NOMO-1 treated with dmso at 0.1 percent for 144 hours (cell line): ENCODE results near the gene TRMO.
A peak's percentile ranks its signal among the peaks of the same experiment; 100 is the strongest.

Experiments used
- DNase-seq: peaks from one replicate; lab custom pipeline; 2025; ENCODE audit not compliant: unreplicated experiment; lab: John Stamatoyannopoulos, UW

TRMO gene

DNA sequence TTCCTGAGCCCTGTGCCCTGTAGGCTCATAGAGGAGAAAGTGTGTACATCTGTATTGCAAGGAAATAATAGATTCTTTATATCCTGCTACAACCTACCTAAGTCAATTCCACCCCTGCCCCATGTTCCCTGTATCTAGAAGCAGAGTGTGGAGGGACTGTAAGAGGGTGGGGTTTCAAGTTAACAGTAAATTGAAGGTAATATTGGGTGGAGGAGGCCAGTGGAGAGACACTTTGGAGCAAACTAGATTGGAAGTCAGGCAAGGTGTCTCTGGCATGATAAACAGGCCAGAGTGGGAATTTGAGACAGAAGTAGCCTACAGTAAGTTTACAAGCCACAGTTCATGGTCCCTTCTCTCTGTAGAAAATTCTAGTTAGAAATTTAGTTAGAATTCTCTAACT, 17.9 kb upstream of the TRMO start:
- no peak for DNase-seq

GRCh38 chr9:97938081-97938644, 15.9 kb upstream of the TRMO start, which contains the start of gene HEMGN:
TSS of gene HEMGN (minus strand) at chr9:97938172. CDS start at chr9:97938136, 36 bp downstream.
- no peak for DNase-seq

DNA sequence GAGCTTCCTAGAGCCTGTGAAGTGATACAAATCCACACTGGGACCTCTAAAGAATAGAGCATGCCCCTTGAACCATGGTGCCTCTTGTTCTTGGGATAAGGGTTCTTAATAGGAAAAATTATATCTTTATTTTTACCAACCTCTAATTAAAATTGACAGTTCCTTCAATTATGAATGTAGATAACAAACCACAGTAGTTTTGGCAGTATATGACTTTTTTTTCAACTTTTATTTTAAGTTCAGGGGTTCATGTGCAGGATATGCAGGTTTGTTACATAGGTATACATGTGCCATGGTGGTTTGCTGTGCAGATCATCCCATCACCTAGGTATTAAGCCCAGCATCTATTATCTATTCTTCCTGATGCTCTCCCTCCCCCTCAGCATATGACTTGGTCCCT, 14.7 kb upstream of the TRMO start:
- no peak for DNase-seq

GRCh38 chr9:97935276-97935675, 13.0 kb upstream of the TRMO start:
- no peak for DNase-seq

DNA sequence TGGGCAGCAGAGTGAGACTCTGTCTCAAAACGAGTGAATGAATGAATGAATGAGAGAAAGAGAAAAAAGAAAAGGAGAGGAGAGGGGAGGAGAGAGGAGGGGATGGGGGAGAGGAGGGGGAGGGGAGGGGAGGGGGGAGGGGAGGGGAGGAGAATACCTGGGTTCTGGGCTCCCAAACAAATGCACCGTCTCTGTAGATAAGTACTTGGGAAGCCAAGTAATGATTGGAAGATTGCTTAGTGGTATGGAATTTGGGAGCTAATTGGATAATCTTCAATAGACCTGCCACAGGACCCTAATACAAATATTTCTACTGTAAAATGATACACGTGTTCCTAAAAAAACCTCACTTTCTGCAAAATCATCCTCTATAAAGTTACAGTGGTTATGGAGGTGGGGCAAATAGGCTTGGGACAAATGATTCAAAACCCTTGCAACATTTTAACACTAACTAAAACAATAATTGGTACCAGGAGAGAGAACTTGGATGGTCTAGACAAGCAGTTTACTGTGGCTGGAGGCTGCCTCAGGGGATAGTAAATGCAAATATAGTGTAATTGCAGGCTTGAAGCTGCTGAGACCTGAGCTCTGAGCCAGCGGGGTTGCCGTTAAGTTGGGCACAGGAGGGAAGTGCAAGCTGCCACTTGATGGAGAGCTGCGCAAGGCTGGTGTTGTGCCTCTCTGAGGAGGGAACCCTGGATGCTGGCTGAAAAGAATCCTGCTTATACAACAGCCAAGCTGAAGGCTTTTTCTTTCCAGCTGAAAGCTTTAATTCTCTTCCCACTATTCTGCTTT, 12.2 kb upstream of the TRMO start:
- DNase-seq: no peak

DNA sequence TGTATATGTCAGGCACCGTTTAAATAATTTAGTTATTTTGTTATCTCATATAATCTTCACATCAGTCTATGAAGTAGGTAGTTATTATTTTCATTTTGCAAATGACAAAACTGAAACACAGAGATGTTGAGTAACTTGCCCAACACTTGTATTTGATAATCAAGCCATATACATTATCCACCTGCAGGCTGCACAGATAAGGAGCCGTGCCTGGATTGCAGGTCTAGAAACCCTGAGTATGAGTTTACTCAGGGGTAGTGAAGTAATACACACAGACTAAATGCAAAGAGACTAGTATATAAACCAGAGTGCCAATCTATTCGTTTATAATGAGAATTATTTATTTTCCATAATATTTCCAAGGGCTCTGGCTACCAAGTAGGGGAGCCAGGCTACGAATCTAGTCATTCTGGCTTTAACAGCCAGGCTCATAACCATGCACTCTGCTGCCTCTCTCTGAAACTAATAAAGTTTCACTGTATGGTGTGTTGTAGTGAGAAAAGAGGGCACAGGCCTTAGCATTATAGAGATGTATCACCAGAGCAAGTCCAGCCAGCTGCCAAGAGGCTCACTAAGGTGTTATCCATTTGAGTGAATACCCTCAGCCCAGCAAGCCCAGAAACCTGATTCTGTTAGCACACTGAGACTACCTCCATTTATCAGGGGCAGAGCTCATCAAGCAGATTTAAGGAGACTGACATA, 11.1 kb upstream of the TRMO start:
- no peak for DNase-seq

GRCh38 chr9:97930972-97931371, 8.7 kb upstream of the TRMO start:
- DNase-seq: no peak

DNA sequence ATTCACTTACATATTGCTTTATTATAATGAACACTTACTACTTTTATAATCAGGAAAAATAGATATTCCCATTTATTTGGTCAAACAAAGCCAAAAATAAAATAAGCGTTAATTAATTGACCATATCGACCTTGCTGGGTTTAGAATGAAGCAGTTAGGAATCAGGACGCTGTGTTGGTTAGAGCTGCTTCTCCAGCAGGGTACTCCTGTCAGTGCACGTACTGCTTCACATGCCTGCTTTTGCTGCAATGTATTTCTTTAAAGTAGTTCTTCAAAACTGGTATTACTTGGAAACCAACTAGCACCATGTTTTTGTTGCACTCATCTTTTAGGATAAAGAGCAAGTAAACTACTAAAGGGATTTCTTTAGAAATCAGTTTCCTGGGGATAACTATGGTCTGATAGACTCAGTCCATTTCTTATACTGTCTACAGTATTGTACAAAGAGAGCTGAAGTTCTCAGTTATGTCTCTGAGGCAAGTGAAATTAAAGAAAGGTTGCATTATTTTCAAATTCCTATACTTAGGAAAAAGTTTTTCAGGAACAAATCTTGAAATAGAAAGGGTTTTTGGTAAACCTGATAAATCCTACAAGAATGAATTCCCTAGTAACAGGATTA, 6.8 kb upstream of the TRMO start:
- DNase-seq: no peak

- DNase-seq: no peak
Measured at GRCh38 chr9:97925497-97926334, 3.4 kb upstream of the TRMO start.

DNA sequence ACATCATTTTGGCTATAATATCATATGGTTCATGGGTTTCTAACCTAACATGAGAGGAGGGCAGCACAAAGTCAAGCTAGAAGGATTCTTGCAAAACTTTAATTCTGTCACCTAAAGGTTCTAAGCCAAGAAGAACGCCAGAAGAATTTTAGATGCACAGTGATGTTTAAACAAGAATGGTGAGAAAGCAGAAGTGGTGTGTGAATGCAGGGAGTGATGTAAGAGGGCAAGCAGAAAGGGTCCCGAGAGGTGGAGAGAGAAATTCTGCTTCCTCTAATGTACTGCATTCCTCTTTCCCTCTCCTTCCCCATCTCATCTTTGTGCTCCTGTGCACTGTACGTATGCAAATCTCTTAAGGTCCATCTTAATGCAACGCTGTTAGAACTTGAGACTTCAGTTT, 2.1 kb upstream of the TRMO start:
- DNase-seq: peak; percentile 81

DNA sequence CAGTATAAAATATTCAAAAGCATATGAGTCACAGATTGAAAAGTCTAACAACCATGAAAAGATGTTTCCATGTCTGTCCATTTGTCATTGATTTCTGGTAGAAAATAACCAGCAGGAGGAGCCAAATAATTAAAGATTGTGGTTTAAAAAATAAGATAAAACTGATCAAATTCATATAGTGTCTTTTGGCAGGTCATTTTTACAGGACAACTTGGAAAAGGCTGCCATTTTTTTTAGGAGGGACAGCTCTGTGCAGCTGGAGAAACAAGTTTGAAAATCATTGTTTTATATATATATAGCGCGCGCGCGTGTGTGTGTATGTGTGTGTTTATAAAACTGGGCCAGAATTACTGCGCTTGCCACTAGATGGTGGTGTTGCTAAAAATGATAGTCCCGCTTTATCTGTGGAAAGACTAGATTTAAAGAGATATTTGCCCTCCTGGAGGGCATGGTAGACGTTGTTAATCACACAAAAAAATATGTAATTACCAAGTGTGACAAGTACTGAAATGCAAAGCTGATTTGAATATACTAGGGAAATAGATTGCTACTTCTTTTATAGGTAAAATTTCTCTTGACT, 1.3 kb upstream of the TRMO start:
- peak; percentile 35 for DNase-seq

- DNase-seq: no peak
Measured at GRCh38 chr9:97919217-97919813, 3.0 kb downstream of the TRMO start.

GRCh38 chr9:97918611-97919010, 3.7 kb downstream of the TRMO start:
- no peak for DNase-seq

DNA sequence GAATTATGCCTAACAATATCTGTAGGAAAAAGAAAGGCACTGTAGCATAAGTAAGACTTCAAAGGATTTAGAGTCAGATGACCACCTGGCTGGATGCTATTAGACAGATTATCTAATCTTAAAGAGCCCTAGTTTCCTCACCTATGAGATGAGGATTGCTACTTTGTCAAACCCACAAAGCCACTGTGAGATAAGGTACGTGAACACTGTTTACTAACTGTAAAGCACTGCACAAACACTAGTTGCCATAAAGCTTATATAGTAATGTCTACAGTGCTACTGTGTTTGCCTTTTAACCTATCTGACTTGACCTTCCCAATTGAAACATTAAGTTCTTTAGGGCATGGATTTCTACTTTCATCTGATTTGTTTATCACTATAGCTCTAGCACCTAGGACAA, 10.3 kb downstream of the TRMO start:
- DNase-seq: no peak

- no peak for DNase-seq
Measured at GRCh38 chr9:97911528-97911927, 10.8 kb downstream of the TRMO start.

- no peak for DNase-seq
Measured at GRCh38 chr9:97910357-97910756, 11.9 kb downstream of the TRMO start.

GRCh38 chr9:97908705-97909104, 13.6 kb downstream of the TRMO start:
- peak; percentile 25 for DNase-seq

DNA sequence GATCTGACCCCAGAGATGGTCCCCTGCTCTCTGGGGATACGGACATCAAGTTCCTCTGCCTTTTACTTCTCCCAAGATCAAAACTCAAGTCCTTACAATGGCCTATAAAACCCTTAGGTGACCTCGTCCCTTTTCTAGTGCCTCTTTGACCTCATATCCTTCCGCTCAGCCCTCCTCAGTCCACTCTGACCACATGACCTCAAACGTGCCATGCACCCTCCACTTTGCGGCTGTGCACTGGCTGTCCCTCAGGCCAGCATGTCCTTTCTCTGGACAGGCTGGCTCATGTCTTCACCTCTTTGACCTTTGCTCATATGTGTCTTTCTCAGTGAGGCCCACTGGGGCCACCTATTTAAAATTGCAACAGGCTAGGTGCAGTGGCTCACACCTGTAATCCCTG, 14.7 kb downstream of the TRMO start:
- no peak for DNase-seq

DNA sequence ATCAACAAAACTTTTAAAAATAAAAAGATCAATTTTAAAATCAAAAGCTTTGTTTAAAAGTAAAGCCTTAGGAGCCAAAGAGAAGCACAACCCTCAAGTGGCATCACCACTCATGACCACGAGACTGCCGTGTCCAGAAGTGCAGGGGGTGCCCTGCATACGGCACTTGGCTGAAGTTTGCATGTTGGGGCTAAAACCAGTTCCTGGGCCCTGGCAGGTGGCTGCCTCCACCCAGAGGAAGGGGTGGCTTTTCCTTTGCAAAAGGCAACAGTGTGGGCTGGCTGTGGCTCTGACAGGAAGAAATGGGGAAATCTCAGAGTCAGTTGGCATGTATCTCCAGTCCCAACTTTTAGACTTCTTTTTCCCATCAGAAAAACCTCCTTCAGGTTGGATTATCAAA, 15.3 kb downstream of the TRMO start:
- DNase-seq: no peak

- peak; percentile 89 for DNase-seq
Measured at GRCh38 chr9:97906236-97906831, 16.0 kb downstream of the TRMO start.
